Testis (tissue), 2 donors: ENCODE results near the gene GMDS.

Experiments
- CTCF ChIP-seq, 3 experiments: fragments of 450-650 bp in 2 of 3; fragments of 200-600 bp in 1 of 3; sonication (generic) in 1 of 3; IDR thresholded peaks; one replicate each; pipeline ENCODE4 v1.5.1; 2016 to 2019; ENCODE audit warnings: antibody characterized with exemption in 3 of 3, mild to moderate bottlenecking in 2 of 3, moderate library complexity in 1 of 3
- POLR2A ChIP-seq: fragments of 450-650 bp; IDR thresholded peaks from one replicate; pipeline ENCODE4 v1.6.1; 2017; ENCODE audit warnings: antibody characterized with exemption, mild to moderate bottlenecking, moderate library complexity

GRCh38 chr6:1781152-1781816, 464.1 kb downstream of the GMDS start:
- TF ChIP-seq CTCF (IDR thresholded peaks at IDR 0.05) (no peak), POLR2A (no peak)
